ENCODE measurements around the gene GPD2. TPM values are rescaled to one million over a fixed set of nuclear protein-coding genes. Genes with fewer than 3 reads are reported as not detected.

The GPD2 gene
- total RNA-seq, 1 donor from 2014 or later, result 17.2 TPM

- no peaks in the 10 kb centered on the region for H3K27me3 ChIP-seq (ENCODE audit: control insufficient read depth in 3 of 3, insufficient read depth in 3 of 3, low read length in 3 of 3)
- H3K9me3 ChIP-seq (ENCODE audit: control insufficient read depth in 3 of 3, low read length in 3 of 3), result no peaks in the 10 kb centered on the region
- no peak overlapping the region for H3K9ac ChIP-seq (ENCODE audit: low read depth in 1 of 3, low read length in 3 of 3)
- peaks cover 0 to 8% (median 3%) of the 10 kb centered on the region in 3 donors for H3K4me1 ChIP-seq (ENCODE audit: control insufficient read depth in 3 of 3, insufficient read depth in 3 of 3, low read length in 3 of 3)
- H3K36me3 ChIP-seq (ENCODE audit: control insufficient read depth in 3 of 3, insufficient read depth in 3 of 3, low read length in 3 of 3), result no peaks in the 10 kb centered on the region
- no peak overlapping the region for H3K4me3 ChIP-seq (ENCODE audit: low read length in 3 of 3)
- no peak overlapping the region for H3K27ac ChIP-seq (ENCODE audit: low read depth, low read length)
Observed at GRCh38 chr2:156563994-156564753, 128.0 kb downstream of the GPD2 start.

GRCh38 chr2:156565066-156565710 lies 129.0 kb downstream of the GPD2 start:
- H3K4me1 ChIP-seq (ENCODE audit: control insufficient read depth in 3 of 3, insufficient read depth in 3 of 3, low read length in 3 of 3), result peaks cover 0 to 8% (median 3%) of the 10 kb centered on the region in 3 donors
- no peak overlapping the region for H3K4me3 ChIP-seq (ENCODE audit: low read length in 3 of 3)
- H3K36me3 ChIP-seq (ENCODE audit: control insufficient read depth in 3 of 3, insufficient read depth in 3 of 3, low read length in 3 of 3), result peaks cover 0 to 9% (median 5%) of the 10 kb centered on the region in 3 donors
- H3K9me3 ChIP-seq (ENCODE audit: control insufficient read depth in 3 of 3, low read length in 3 of 3), result no peaks in the 10 kb centered on the region
- no peak overlapping the region for H3K27ac ChIP-seq (ENCODE audit: low read depth, low read length)
- H3K9ac ChIP-seq (ENCODE audit: low read depth in 1 of 3, low read length in 3 of 3), result no peak overlapping the region
- H3K27me3 ChIP-seq (ENCODE audit: control insufficient read depth in 3 of 3, insufficient read depth in 3 of 3, low read length in 3 of 3), result no peaks in the 10 kb centered on the region

- no peak overlapping the region for H3K27ac ChIP-seq (ENCODE audit: low read depth, low read length)
- H3K27me3 ChIP-seq (ENCODE audit: control insufficient read depth in 3 of 3, insufficient read depth in 3 of 3, low read length in 3 of 3), result no peaks in the 10 kb centered on the region
- no peak overlapping the region for H3K4me3 ChIP-seq (ENCODE audit: low read length in 3 of 3)
- no peaks in the 10 kb centered on the region for H3K4me1 ChIP-seq (ENCODE audit: control insufficient read depth in 3 of 3, insufficient read depth in 3 of 3, low read length in 3 of 3)
- no peak overlapping the region for H3K9ac ChIP-seq (ENCODE audit: low read depth in 1 of 3, low read length in 3 of 3)
- peaks cover 0 to 30% (median 12%) of the 10 kb centered on the region in 3 donors for H3K36me3 ChIP-seq (ENCODE audit: control insufficient read depth in 3 of 3, insufficient read depth in 3 of 3, low read length in 3 of 3)
- no peaks in the 10 kb centered on the region for H3K9me3 ChIP-seq (ENCODE audit: control insufficient read depth in 3 of 3, low read length in 3 of 3)
Observed at GRCh38 chr2:156573710-156574109, 137.5 kb downstream of the GPD2 start.

GRCh38 chr2:156574112-156574511 lies 137.9 kb downstream of the GPD2 start:
- peaks cover 0 to 30% (median 12%) of the 10 kb centered on the region in 3 donors for H3K36me3 ChIP-seq (ENCODE audit: control insufficient read depth in 3 of 3, insufficient read depth in 3 of 3, low read length in 3 of 3)
- H3K27ac ChIP-seq (ENCODE audit: low read depth, low read length), result no peak overlapping the region
- no peaks in the 10 kb centered on the region for H3K27me3 ChIP-seq (ENCODE audit: control insufficient read depth in 3 of 3, insufficient read depth in 3 of 3, low read length in 3 of 3)
- H3K4me1 ChIP-seq (ENCODE audit: control insufficient read depth in 3 of 3, insufficient read depth in 3 of 3, low read length in 3 of 3), result no peaks in the 10 kb centered on the region
- H3K9me3 ChIP-seq (ENCODE audit: control insufficient read depth in 3 of 3, low read length in 3 of 3), result no peaks in the 10 kb centered on the region
- H3K4me3 ChIP-seq (ENCODE audit: low read length in 3 of 3), result no peak overlapping the region
- no peak overlapping the region for H3K9ac ChIP-seq (ENCODE audit: low read depth in 1 of 3, low read length in 3 of 3)

- no peak overlapping the region for H3K4me3 ChIP-seq (ENCODE audit: low read length in 3 of 3)
- H3K27me3 ChIP-seq (ENCODE audit: control insufficient read depth in 3 of 3, insufficient read depth in 3 of 3, low read length in 3 of 3), result no peaks in the 10 kb centered on the region
- peaks cover 0 to 22% (median 9%) of the 10 kb centered on the region in 3 donors for H3K36me3 ChIP-seq (ENCODE audit: control insufficient read depth in 3 of 3, insufficient read depth in 3 of 3, low read length in 3 of 3)
- H3K27ac ChIP-seq (ENCODE audit: low read depth, low read length), result no peak overlapping the region
- H3K9me3 ChIP-seq (ENCODE audit: control insufficient read depth in 3 of 3, low read length in 3 of 3), result no peaks in the 10 kb centered on the region
- no peaks in the 10 kb centered on the region for H3K4me1 ChIP-seq (ENCODE audit: control insufficient read depth in 3 of 3, insufficient read depth in 3 of 3, low read length in 3 of 3)
- no peak overlapping the region for H3K9ac ChIP-seq (ENCODE audit: low read depth in 1 of 3, low read length in 3 of 3)
Observed at GRCh38 chr2:156576005-156576404, 139.8 kb downstream of the GPD2 start.

- H3K9ac ChIP-seq (ENCODE audit: low read depth in 1 of 3, low read length in 3 of 3), result no peak overlapping the region
- no peaks in the 10 kb centered on the region for H3K9me3 ChIP-seq (ENCODE audit: control insufficient read depth in 3 of 3, low read length in 3 of 3)
- no peaks in the 10 kb centered on the region for H3K4me1 ChIP-seq (ENCODE audit: control insufficient read depth in 3 of 3, insufficient read depth in 3 of 3, low read length in 3 of 3)
- no peak overlapping the region for H3K27ac ChIP-seq (ENCODE audit: low read depth, low read length)
- H3K27me3 ChIP-seq (ENCODE audit: control insufficient read depth in 3 of 3, insufficient read depth in 3 of 3, low read length in 3 of 3), result no peaks in the 10 kb centered on the region
- no peak overlapping the region for H3K4me3 ChIP-seq (ENCODE audit: low read length in 3 of 3)
- peaks cover 0 to 27% (median 13%) of the 10 kb centered on the region in 3 donors for H3K36me3 ChIP-seq (ENCODE audit: control insufficient read depth in 3 of 3, insufficient read depth in 3 of 3, low read length in 3 of 3)
Observed at GRCh38 chr2:156580501-156580900, 144.3 kb downstream of the GPD2 start.

GRCh38 chr2:156581280-156581679 lies 145.1 kb downstream of the GPD2 start:
- Histone ChIP-seq H3K27me3 (ENCODE audit: control insufficient read depth in 3 of 3, insufficient read depth in 3 of 3, low read length in 3 of 3) (no peaks in the 10 kb centered on the region), H3K27ac (ENCODE audit: low read depth, low read length) (no peak overlapping the region), H3K9me3 (ENCODE audit: control insufficient read depth in 3 of 3, low read length in 3 of 3) (no peaks in the 10 kb centered on the region), H3K9ac (ENCODE audit: low read depth in 1 of 3, low read length in 3 of 3) (no peak overlapping the region), H3K4me3 (ENCODE audit: low read length in 3 of 3) (no peak overlapping the region), H3K36me3 (ENCODE audit: control insufficient read depth in 3 of 3, insufficient read depth in 3 of 3, low read length in 3 of 3) (peaks cover 0 to 27% (median 13%) of the 10 kb centered on the region in 3 donors), H3K4me1 (ENCODE audit: control insufficient read depth in 3 of 3, insufficient read depth in 3 of 3, low read length in 3 of 3) (no peaks in the 10 kb centered on the region)

- no peaks in the 10 kb centered on the region for H3K27me3 ChIP-seq (ENCODE audit: control insufficient read depth in 3 of 3, insufficient read depth in 3 of 3, low read length in 3 of 3)
- no peaks in the 10 kb centered on the region for H3K4me1 ChIP-seq (ENCODE audit: control insufficient read depth in 3 of 3, insufficient read depth in 3 of 3, low read length in 3 of 3)
- H3K4me3 ChIP-seq (ENCODE audit: low read length in 3 of 3), result no peak overlapping the region
- no peaks in the 10 kb centered on the region for H3K9me3 ChIP-seq (ENCODE audit: control insufficient read depth in 3 of 3, low read length in 3 of 3)
- no peak overlapping the region for H3K9ac ChIP-seq (ENCODE audit: low read depth in 1 of 3, low read length in 3 of 3)
- no peak overlapping the region for H3K27ac ChIP-seq (ENCODE audit: low read depth, low read length)
- peaks cover 0 to 18% (median 10%) of the 10 kb centered on the region in 3 donors for H3K36me3 ChIP-seq (ENCODE audit: control insufficient read depth in 3 of 3, insufficient read depth in 3 of 3, low read length in 3 of 3)
Observed at GRCh38 chr2:156585457-156585856, 149.3 kb downstream of the GPD2 start.

GRCh38 chr2:156586621-156587020 lies 150.4 kb downstream of the GPD2 start:
- Histone ChIP-seq H3K36me3 (ENCODE audit: control insufficient read depth in 3 of 3, insufficient read depth in 3 of 3, low read length in 3 of 3) (peaks cover 0 to 18% (median 10%) of the 10 kb centered on the region in 3 donors), H3K9ac (ENCODE audit: low read depth in 1 of 3, low read length in 3 of 3) (no peak overlapping the region), H3K4me3 (ENCODE audit: low read length in 3 of 3) (no peak overlapping the region), H3K9me3 (ENCODE audit: control insufficient read depth in 3 of 3, low read length in 3 of 3) (no peaks in the 10 kb centered on the region), H3K4me1 (ENCODE audit: control insufficient read depth in 3 of 3, insufficient read depth in 3 of 3, low read length in 3 of 3) (no peaks in the 10 kb centered on the region), H3K27me3 (ENCODE audit: control insufficient read depth in 3 of 3, insufficient read depth in 3 of 3, low read length in 3 of 3) (no peaks in the 10 kb centered on the region), H3K27ac (ENCODE audit: low read depth, low read length) (no peak overlapping the region)

- peaks cover 0 to 2% (median 0%) of the 10 kb centered on the region in 3 donors for H3K36me3 ChIP-seq (ENCODE audit: control insufficient read depth in 3 of 3, insufficient read depth in 3 of 3, low read length in 3 of 3)
- no peak overlapping the region for H3K9ac ChIP-seq (ENCODE audit: low read depth in 1 of 3, low read length in 3 of 3)
- H3K27ac ChIP-seq (ENCODE audit: low read depth, low read length), result no peak overlapping the region
- H3K4me1 ChIP-seq (ENCODE audit: control insufficient read depth in 3 of 3, insufficient read depth in 3 of 3, low read length in 3 of 3), result no peaks in the 10 kb centered on the region
- no peak overlapping the region for H3K4me3 ChIP-seq (ENCODE audit: low read length in 3 of 3)
- H3K9me3 ChIP-seq (ENCODE audit: control insufficient read depth in 3 of 3, low read length in 3 of 3), result no peaks in the 10 kb centered on the region
- no peaks in the 10 kb centered on the region for H3K27me3 ChIP-seq (ENCODE audit: control insufficient read depth in 3 of 3, insufficient read depth in 3 of 3, low read length in 3 of 3)
Observed at GRCh38 chr2:156589381-156590079, 153.4 kb downstream of the GPD2 start.

Data from skeletal muscle tissue (tissue), 4 donors.